NB4 (cell line): ENCODE measurements around the gene POLG.

ENCODE experiments used
- POLR2A ChIP-seq: IDR thresholded peaks from 2 replicates; pipeline ENCODE4 v1.6.1; 2011; ENCODE audit warnings: mild to moderate bottlenecking; ENCODE audit not compliant: insufficient read length; ENCODE audit errors: extremely low read depth
- TF ChIP-seq, protein P1 (sequence below): IDR thresholded peaks from one replicate; pipeline ENCODE4 v1.5.1; 2012; ENCODE audit warnings: low read depth, low read length
- TF ChIP-seq, protein P2 (sequence below): IDR thresholded peaks from 2 replicates; pipeline ENCODE4 v1.6.1; 2011; ENCODE audit warnings: low read depth, low read length

DNA sequence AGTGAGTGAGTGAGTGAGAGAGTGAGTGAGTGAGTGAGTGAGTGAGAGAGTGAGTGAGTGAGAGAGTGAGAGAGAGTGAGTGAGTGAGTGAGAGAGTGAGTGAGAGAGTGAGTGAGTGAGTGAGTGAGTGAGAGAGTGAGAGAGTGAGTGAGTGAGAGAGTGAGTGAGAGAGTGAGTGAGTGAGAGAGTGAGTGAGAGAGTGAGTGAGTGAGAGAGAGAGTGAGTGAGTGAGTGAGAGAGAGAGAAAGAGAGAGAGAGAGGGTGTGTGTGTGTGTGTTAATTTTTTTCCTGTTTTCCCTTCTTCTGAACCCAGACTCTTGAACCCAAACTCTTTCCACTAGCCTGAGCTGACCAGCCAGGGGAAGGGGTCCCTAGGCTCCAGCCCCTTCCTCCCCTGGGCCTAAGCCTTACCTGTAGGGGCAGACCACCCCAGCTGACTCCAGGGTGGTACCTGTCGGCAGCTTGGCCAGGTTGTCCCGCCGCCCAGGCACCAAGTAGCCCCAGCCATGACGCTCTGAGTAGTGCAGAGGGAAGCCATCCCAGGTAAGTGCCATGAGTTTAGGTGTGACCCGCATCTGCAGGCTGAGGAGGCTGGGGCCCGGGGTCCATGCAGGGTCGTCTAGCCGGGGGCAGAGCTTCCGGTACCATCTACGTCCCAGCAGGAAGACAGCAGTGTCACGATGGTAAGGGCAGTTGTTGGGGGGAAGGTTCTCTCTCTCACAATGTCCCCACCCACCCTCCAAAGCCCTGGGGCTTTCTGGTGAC, 9.4 kb downstream of the POLG start:
- TF ChIP-seq, protein P1, sequence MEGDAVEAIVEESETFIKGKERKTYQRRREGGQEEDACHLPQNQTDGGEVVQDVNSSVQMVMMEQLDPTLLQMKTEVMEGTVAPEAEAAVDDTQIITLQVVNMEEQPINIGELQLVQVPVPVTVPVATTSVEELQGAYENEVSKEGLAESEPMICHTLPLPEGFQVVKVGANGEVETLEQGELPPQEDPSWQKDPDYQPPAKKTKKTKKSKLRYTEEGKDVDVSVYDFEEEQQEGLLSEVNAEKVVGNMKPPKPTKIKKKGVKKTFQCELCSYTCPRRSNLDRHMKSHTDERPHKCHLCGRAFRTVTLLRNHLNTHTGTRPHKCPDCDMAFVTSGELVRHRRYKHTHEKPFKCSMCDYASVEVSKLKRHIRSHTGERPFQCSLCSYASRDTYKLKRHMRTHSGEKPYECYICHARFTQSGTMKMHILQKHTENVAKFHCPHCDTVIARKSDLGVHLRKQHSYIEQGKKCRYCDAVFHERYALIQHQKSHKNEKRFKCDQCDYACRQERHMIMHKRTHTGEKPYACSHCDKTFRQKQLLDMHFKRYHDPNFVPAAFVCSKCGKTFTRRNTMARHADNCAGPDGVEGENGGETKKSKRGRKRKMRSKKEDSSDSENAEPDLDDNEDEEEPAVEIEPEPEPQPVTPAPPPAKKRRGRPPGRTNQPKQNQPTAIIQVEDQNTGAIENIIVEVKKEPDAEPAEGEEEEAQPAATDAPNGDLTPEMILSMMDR, result no peak
- no peak for TF ChIP-seq POLR2A
- TF ChIP-seq, protein P2, sequence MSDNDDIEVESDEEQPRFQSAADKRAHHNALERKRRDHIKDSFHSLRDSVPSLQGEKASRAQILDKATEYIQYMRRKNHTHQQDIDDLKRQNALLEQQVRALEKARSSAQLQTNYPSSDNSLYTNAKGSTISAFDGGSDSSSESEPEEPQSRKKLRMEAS, result no peak
